Transverse colon (tissue), 4 donors: Measurements from ENCODE around the gene TNFRSF19.

Experiments
- POLR2A ChIP-seq: fragments of 450-650 bp; IDR thresholded peaks from one replicate; pipeline ENCODE4 v1.6.1; 2016; ENCODE audit warnings: antibody characterized with exemption, mild to moderate bottlenecking, moderate library complexity
- POLR2AphosphoS5 ChIP-seq, 3 donors: sonication (generic); formaldehyde crosslinking; IDR thresholded peaks; one replicate each; pipeline ENCODE4 v1.6.1; 2016; ENCODE audit warnings: antibody characterized with exemption in 3 of 3
- TF ChIP-seq, protein P1 (sequence below), 5 experiments: fragments of 200-600 bp in 3 of 5; fragments of 450-650 bp in 2 of 5; sonication (generic) in 3 of 5; IDR thresholded peaks; 1 replicate in 2 of 5; 2 replicates in 3 of 5; pipeline ENCODE4 v1.5.1; 2016 to 2017; ENCODE audit warnings: antibody characterized with exemption in 5 of 5, inconsistent platforms in 3 of 5, mild to moderate bottlenecking in 2 of 5, moderate library complexity in 1 of 5

DNA sequence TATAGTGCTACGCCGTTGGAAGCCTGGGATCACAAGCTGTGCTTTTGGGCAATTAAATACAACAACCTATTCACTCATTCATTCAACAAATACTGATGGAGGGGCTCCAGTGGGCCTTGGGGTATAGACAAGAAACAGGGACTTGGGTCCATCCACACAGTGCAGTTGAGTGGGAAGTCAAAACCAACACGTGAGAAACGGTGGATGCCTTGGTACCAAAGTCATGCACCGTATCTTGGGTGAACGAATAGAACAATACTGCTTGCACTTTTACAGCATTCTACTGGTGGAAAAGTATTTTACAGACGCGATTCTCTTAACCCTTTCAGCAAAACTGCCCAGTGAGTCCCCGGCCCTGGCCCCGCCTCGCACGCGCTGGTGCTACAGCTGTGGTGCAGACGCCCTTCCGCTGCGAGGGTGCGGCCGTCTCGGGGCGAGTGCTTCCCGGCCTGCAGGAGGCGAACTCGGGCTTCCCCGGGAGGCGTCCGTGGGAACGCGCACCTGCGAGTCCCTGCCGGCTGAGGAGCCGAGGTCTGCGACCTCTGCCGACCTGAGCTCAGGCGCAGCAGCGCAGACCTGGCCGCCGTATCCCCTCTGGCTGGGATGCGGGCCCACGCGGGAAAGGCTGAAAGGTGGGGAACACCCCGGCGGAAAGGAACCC lies 8.3 kb downstream of the TNFRSF19 start:
- TF ChIP-seq, protein P1, sequence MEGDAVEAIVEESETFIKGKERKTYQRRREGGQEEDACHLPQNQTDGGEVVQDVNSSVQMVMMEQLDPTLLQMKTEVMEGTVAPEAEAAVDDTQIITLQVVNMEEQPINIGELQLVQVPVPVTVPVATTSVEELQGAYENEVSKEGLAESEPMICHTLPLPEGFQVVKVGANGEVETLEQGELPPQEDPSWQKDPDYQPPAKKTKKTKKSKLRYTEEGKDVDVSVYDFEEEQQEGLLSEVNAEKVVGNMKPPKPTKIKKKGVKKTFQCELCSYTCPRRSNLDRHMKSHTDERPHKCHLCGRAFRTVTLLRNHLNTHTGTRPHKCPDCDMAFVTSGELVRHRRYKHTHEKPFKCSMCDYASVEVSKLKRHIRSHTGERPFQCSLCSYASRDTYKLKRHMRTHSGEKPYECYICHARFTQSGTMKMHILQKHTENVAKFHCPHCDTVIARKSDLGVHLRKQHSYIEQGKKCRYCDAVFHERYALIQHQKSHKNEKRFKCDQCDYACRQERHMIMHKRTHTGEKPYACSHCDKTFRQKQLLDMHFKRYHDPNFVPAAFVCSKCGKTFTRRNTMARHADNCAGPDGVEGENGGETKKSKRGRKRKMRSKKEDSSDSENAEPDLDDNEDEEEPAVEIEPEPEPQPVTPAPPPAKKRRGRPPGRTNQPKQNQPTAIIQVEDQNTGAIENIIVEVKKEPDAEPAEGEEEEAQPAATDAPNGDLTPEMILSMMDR (IDR thresholded peaks at IDR 0.05) = peak; percentile 39 to 61 (median 49)
- TF ChIP-seq POLR2A (no peak), POLR2AphosphoS5 (IDR thresholded peaks at IDR 0.05) (no peak)
